A549 (cell line): ENCODE results near the gene NAPA. TPM values are rescaled to one million over a fixed set of nuclear protein-coding genes. Genes with fewer than 3 reads are reported as not detected.

Experiments used
- ATAC-seq, 2 experiments: fragments of 200-7000 bp in 1 of 2; fragments of >200 bp in 1 of 2; cut with Nextera tagmentation in 1 of 2; cut with Tn5 transposase in 1 of 2; 3 replicates each; pipeline versions ENCODE4 v1.8.0 to v1.9.1; 2018 to 2020; ENCODE audit warnings: mild to moderate bottlenecking in 1 of 2, moderate library complexity in 1 of 2
- CTCF ChIA-PET: fragments of 300-600 bp; sonication (Branson Sonifier 250); formaldehyde crosslinking; extraction: SDS; loops from one replicate; lab custom pipeline; 2021; ENCODE audit warnings: antibody characterized with exemption, inconsistent platforms; lab: Yijun Ruan, JAX
- POLR2A ChIA-PET: fragments of 350-600 bp; formaldehyde crosslinking; extraction: SDS; loops from one replicate; lab custom pipeline; 2021; ENCODE audit warnings: antibody characterized with exemption, inconsistent platforms; lab: Yijun Ruan, JAX
- DNase-seq, 2 experiments: peaks; one replicate each; pipeline versions ENCODE4 v3.0.0 to v3.0.0-alpha.2; 2011 to 2016; ENCODE audit warnings: low read depth in 1 of 2, low spot score in 1 of 2
- FAIRE-seq: peaks from 2 replicates; lab custom pipeline; 2011; peaks lifted over from hg19 to GRCh38; lab: Jason Lieb, UNC
- H3K27ac ChIP-seq, 2 experiments: fragments of >200 bp; sonication (Bioruptor Twin); formaldehyde crosslinking; 3 replicates each; pipeline ENCODE4 v1.5.1; 2016 to 2017
- H3K4me1 ChIP-seq: fragments of >200 bp; sonication (Bioruptor Twin); formaldehyde crosslinking; 3 replicates; pipeline ENCODE4 v1.6.1; 2016
- H3K4me2 ChIP-seq: fragments of >200 bp; sonication (Bioruptor Twin); formaldehyde crosslinking; 3 replicates; pipeline ENCODE4 v1.6.1; 2016
- H3K4me3 ChIP-seq: fragments of >200 bp; sonication (Bioruptor Twin); formaldehyde crosslinking; 3 replicates; pipeline ENCODE4 v1.5.1; 2016
- H3K9me3 ChIP-seq: fragments of >200 bp; sonication (Bioruptor Twin); formaldehyde crosslinking; 3 replicates; pipeline ENCODE4 v1.6.1; 2016
- BCL3 ChIP-seq: fragments of >200 bp; sonication (Bioruptor Twin); formaldehyde crosslinking; IDR thresholded peaks from 3 replicates; pipeline ENCODE4 v1.6.1; 2016
- BHLHE40 ChIP-seq: IDR thresholded peaks from 2 replicates; pipeline ENCODE4 v1.6.1; 2012; ENCODE audit warnings: low read depth, low read length, inconsistent platforms
- CTCF ChIP-seq: fragments of >200 bp; sonication (Bioruptor Twin); formaldehyde crosslinking; IDR thresholded peaks from 3 replicates; pipeline ENCODE4 v1.5.1; 2016
- FOXS1 ChIP-seq: fragments of 250-450 bp; sonication (Bioruptor Pico); IDR thresholded peaks from 2 replicates; pipeline ENCODE4 v1.5.0; 2020; ENCODE audit warnings: mild to moderate bottlenecking, moderate library complexity
- HDAC2 ChIP-seq: fragments of 200-600 bp; sonication (generic); IDR thresholded peaks from 2 replicates; pipeline ENCODE4 v1.6.1; 2016
- HMGXB4 ChIP-seq: fragments of 250-450 bp; sonication (Bioruptor Pico); IDR thresholded peaks from 2 replicates; pipeline ENCODE4 v1.5.0; 2021; ENCODE audit warnings: mild to moderate bottlenecking, moderate library complexity, borderline replicate concordance
- JUN ChIP-seq, 2 experiments: fragments of >200 bp; sonication (Bioruptor Twin); formaldehyde crosslinking; IDR thresholded peaks; 2 replicates in 1 of 2; 3 replicates in 1 of 2; pipeline ENCODE4 v1.6.1; 2016 to 2017
- KDM5A ChIP-seq: fragments of 200-600 bp; sonication (generic); IDR thresholded peaks from 2 replicates; pipeline ENCODE4 v1.6.1; 2016; ENCODE audit warnings: antibody characterized with exemption, mild to moderate bottlenecking
- NPAS2 ChIP-seq: fragments of 250-450 bp; sonication (Bioruptor Pico); IDR thresholded peaks from 2 replicates; pipeline ENCODE4 v1.8.0; 2022; ENCODE audit warnings: mild to moderate bottlenecking, moderate library complexity, borderline replicate concordance
- PBX3 ChIP-seq: IDR thresholded peaks from 2 replicates; pipeline ENCODE4 v1.6.1; 2012
- REST ChIP-seq: fragments of 200-600 bp; sonication (generic); IDR thresholded peaks from 2 replicates; pipeline ENCODE4 v1.6.1; 2016; ENCODE audit warnings: antibody characterized with exemption, mild to moderate bottlenecking, moderate library complexity
- TFCP2L1 ChIP-seq: fragments of 250-450 bp; sonication (Bioruptor Pico); IDR thresholded peaks from 2 replicates; pipeline ENCODE4 v1.5.0; 2021; ENCODE audit warnings: mild to moderate bottlenecking
- ZSCAN20 ChIP-seq: fragments of 250-450 bp; sonication (Bioruptor Pico); IDR thresholded peaks from 2 replicates; pipeline ENCODE4 v1.8.0; 2022; ENCODE audit warnings: mild to moderate bottlenecking, moderate library complexity
- WGBS: methylation state at CpG from one replicate; pipeline ENCODE4 v1.1.6; 2017; ENCODE audit errors: missing lambda C conversion rate; 5-methylcytosine and 5-hydroxymethylcytosine counted together
- polyA plus RNA-seq, 4 experiments: library from polyadenylated mRNA; depleted of rRNA in 3 of 4; stranded (reverse); fragments of >200 nt; fragmentation: RNase III in 1 of 4; extraction: RNeasy Plus Mini Kit Qiagen cat#74134 plus additional on column Dnase treatment in 1 of 4; gene quantifications; 2 replicates in 3 of 4; 3 replicates in 1 of 4; pipeline ENCODE4 v1.2.3, GENCODE V29; 2011 to 2017

NAPA gene
- polyA plus RNA-seq, 2 of the 4 experiments (the other 2 are of a cell fraction), result 69.6 to 101 TPM

GRCh38 chr19:47438793-47439220 is 76.1 kb downstream of the NAPA start:
- H3K4me2 ChIP-seq, result no peak overlapping the region
- TF ChIP-seq TFCP2L1 (CRISPR knock-in tag), result no peak
- TF ChIP-seq NPAS2 (CRISPR knock-in tag), result no peak
- no peak for TF ChIP-seq PBX3
- TF ChIP-seq ZSCAN20 (CRISPR knock-in tag), result no peak
- no peak for TF ChIP-seq REST
- no peak for TF ChIP-seq BHLHE40
- TF ChIP-seq CTCF, result no peak
- TF ChIP-seq FOXS1 (CRISPR knock-in tag), result no peak
- no peak for TF ChIP-seq BCL3
- TF ChIP-seq KDM5A, result no peak
- no peak for TF ChIP-seq JUN (IDR thresholded peaks at IDR 0.05)
- TF ChIP-seq HMGXB4 (CRISPR knock-in tag), result no peak
- no peak for TF ChIP-seq HDAC2
- FAIRE-seq (peak; percentile 56), DNase-seq (no peak), ATAC-seq (peak in 1 of 2 experiments; percentile 38; a peak in 2 of 6 replicates)
- no peaks in the 10 kb centered on the region for H3K4me1 ChIP-seq
- CTCF ChIA-PET, result interaction anchor here (0.9 to 28.3 kb wide), 16 partner anchors 8 to 353 kb away, joined by 3 to 901 read pairs (median 14); partner anchors contain the start of genes EHD2, KPTN, NAPA and NOP53
- H3K27ac ChIP-seq, result no peak overlapping the region
- POLR2A ChIA-PET, result interaction anchor here (0.6 to 0.7 kb wide), 2 partner anchors 8 to 46 kb away, joined by 3 read pairs; no protein-coding TSS in a partner anchor
- 0% methylated on average over 5 of the region's 5 CpGs for WGBS
- H3K4me3 ChIP-seq, result no peak overlapping the region
- no peaks in the 10 kb centered on the region for H3K9me3 ChIP-seq

Other genes with a start within 250 kb of the NAPA start
- 1.5 and 1.6 TPM in 2 replicates for gene INAFM1, start 240.2 kb downstream of the NAPA start, polyA plus RNA-seq (2011; rRNA removed)
- 4.6 to 5.7 TPM (median 5.5 TPM) in 3 replicates for gene INAFM1, start 240.2 kb downstream of the NAPA start, polyA plus RNA-seq (2017; fragmentation: RNase III; extraction: RNeasy Plus Mini Kit Qiagen cat#74134 plus additional on column Dnase treatment)
- gene C5AR1, start 205.2 kb downstream of the NAPA start, polyA plus RNA-seq (2011; rRNA removed), result 3.4 and 3.5 TPM in 2 replicates
- gene C5AR1, start 205.2 kb downstream of the NAPA start, polyA plus RNA-seq (2017; fragmentation: RNase III; extraction: RNeasy Plus Mini Kit Qiagen cat#74134 plus additional on column Dnase treatment), result 1.4 to 1.6 TPM (median 1.5 TPM) in 3 replicates
- 0.28 and 0.36 TPM in 2 replicates for gene C5AR2, start 182.9 kb downstream of the NAPA start, polyA plus RNA-seq (2011; rRNA removed)
- 0.13 to 0.25 TPM (median 0.17 TPM) in 3 replicates for gene C5AR2, start 182.9 kb downstream of the NAPA start, polyA plus RNA-seq (2017; fragmentation: RNase III; extraction: RNeasy Plus Mini Kit Qiagen cat#74134 plus additional on column Dnase treatment)
- 12.4 and 14.4 TPM in 2 replicates for gene DHX34, start 165.7 kb downstream of the NAPA start, polyA plus RNA-seq (2011; rRNA removed)
- gene DHX34, start 165.7 kb downstream of the NAPA start, polyA plus RNA-seq (2017; fragmentation: RNase III; extraction: RNeasy Plus Mini Kit Qiagen cat#74134 plus additional on column Dnase treatment), result 23.1 to 24.5 TPM (median 23.4 TPM) in 3 replicates
- gene MEIS3, start 95.5 kb downstream of the NAPA start, polyA plus RNA-seq (2011; rRNA removed), result 16.5 and 19.2 TPM in 2 replicates
- gene MEIS3, start 95.5 kb downstream of the NAPA start, polyA plus RNA-seq (2017; fragmentation: RNase III; extraction: RNeasy Plus Mini Kit Qiagen cat#74134 plus additional on column Dnase treatment), result 21.8 to 31.4 TPM (median 27.1 TPM) in 3 replicates
- 0.12 and 0.35 TPM in 2 replicates for gene SLC8A2, start 43.2 kb downstream of the NAPA start, polyA plus RNA-seq (2011; rRNA removed)
- 0.15 to 0.30 TPM (median 0.17 TPM) in 3 replicates for gene SLC8A2, start 43.2 kb downstream of the NAPA start, polyA plus RNA-seq (2017; fragmentation: RNase III; extraction: RNeasy Plus Mini Kit Qiagen cat#74134 plus additional on column Dnase treatment)
- gene KPTN, start 30.8 kb downstream of the NAPA start, polyA plus RNA-seq (2011; rRNA removed), result 10.6 and 12.5 TPM in 2 replicates
- gene KPTN, start 30.8 kb downstream of the NAPA start, polyA plus RNA-seq (2017; fragmentation: RNase III; extraction: RNeasy Plus Mini Kit Qiagen cat#74134 plus additional on column Dnase treatment), result 20.6 to 22.1 TPM (median 20.8 TPM) in 3 replicates
- not detected in 2 replicates for gene ZNF541, start 58.1 kb upstream of the NAPA start, polyA plus RNA-seq (2011; rRNA removed)
- gene ZNF541, start 58.1 kb upstream of the NAPA start, polyA plus RNA-seq (2017; fragmentation: RNase III; extraction: RNeasy Plus Mini Kit Qiagen cat#74134 plus additional on column Dnase treatment), result not detected in 3 replicates
- gene BICRA, start 94.1 kb upstream of the NAPA start, polyA plus RNA-seq (2011; rRNA removed), result 0.83 and 1.1 TPM in 2 replicates
- 12.4 to 14.6 TPM (median 12.4 TPM) in 3 replicates for gene BICRA, start 94.1 kb upstream of the NAPA start, polyA plus RNA-seq (2017; fragmentation: RNase III; extraction: RNeasy Plus Mini Kit Qiagen cat#74134 plus additional on column Dnase treatment)
- gene EHD2, start 198.4 kb upstream of the NAPA start, polyA plus RNA-seq (2011; rRNA removed), result 32.3 and 36.9 TPM in 2 replicates
- 93.8 to 112 TPM (median 105 TPM) in 3 replicates for gene EHD2, start 198.4 kb upstream of the NAPA start, polyA plus RNA-seq (2017; fragmentation: RNase III; extraction: RNeasy Plus Mini Kit Qiagen cat#74134 plus additional on column Dnase treatment)
- gene NOP53, start 230.5 kb upstream of the NAPA start, polyA plus RNA-seq (2011; rRNA removed), result 169 and 182 TPM in 2 replicates
- 134 to 153 TPM (median 135 TPM) in 3 replicates for gene NOP53, start 230.5 kb upstream of the NAPA start, polyA plus RNA-seq (2017; fragmentation: RNase III; extraction: RNeasy Plus Mini Kit Qiagen cat#74134 plus additional on column Dnase treatment)